Measurements from ENCODE around the gene ATXN7L1.

DNA sequence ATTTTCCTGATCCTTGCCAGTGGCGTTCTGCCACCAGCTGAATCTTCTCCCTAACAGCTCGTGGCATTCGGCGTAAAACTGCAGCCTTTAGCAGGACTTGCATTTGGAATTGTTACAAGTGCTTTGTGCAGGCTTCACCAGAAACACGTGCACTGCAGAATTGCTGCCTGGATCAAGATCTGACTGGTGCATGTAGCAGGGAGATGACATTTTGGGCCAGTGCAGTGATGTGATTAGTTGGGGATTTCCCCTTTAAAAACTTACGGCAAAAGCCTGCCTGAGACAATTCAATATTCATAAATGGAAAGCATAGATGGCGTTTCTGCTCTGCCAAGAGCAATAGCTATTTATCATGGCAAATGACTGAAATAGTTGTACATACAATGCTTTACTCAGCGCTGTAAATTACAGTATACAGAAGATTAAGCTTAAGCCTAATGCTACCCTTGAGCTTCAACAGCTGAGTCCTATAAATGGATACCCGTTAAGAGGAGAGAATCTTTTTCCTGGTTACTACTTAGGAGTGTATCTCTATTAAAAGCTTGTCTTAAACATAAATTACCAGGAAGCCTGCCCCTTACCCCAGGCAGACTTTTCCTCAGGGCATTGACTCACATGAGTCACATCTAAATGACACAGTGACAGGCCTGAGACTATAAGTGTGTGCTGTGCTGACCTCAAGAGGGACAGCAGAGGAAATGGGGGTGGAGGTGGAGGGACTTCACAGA, 106.3 kb downstream of the ATXN7L1 start:
- TF ChIP-seq, protein P1, sequence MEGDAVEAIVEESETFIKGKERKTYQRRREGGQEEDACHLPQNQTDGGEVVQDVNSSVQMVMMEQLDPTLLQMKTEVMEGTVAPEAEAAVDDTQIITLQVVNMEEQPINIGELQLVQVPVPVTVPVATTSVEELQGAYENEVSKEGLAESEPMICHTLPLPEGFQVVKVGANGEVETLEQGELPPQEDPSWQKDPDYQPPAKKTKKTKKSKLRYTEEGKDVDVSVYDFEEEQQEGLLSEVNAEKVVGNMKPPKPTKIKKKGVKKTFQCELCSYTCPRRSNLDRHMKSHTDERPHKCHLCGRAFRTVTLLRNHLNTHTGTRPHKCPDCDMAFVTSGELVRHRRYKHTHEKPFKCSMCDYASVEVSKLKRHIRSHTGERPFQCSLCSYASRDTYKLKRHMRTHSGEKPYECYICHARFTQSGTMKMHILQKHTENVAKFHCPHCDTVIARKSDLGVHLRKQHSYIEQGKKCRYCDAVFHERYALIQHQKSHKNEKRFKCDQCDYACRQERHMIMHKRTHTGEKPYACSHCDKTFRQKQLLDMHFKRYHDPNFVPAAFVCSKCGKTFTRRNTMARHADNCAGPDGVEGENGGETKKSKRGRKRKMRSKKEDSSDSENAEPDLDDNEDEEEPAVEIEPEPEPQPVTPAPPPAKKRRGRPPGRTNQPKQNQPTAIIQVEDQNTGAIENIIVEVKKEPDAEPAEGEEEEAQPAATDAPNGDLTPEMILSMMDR (IDR thresholded peaks at IDR 0.05), result no peak
- TF ChIP-seq POLR2A (IDR thresholded peaks at IDR 0.05) (no peak), POLR2AphosphoS5 (IDR thresholded peaks at IDR 0.05; ENCODE audit: insufficient read depth in 1 of 2, low read depth in 1 of 2) (no peak)
